HT-29 (cell line): Measurements from ENCODE around the gene SLC12A3. TPM values are rescaled to one million over a fixed set of nuclear protein-coding genes. Genes with fewer than 3 reads are reported as not detected.
"Not testable (repeated sequence)": the region's sequence is repeated elsewhere in the genome, so short reads cannot be mapped to it uniquely, and the experiment has no call there.

Experiments
- DNase-seq: peaks from one replicate; pipeline ENCODE4 v3.0.0-alpha.2; 2015; ENCODE audit warnings: low spot score
- total RNA-seq: library from RNA; depleted of rRNA; stranded (reverse); fragments of >200 nt; shearing (Covaris generic); gene quantifications from 2 replicates; pipeline ENCODE4 v1.2.3, GENCODE V29; 2014

Gene SLC12A3
- total RNA-seq, 1 experiment from 2014 or later, result not detected

DNA sequence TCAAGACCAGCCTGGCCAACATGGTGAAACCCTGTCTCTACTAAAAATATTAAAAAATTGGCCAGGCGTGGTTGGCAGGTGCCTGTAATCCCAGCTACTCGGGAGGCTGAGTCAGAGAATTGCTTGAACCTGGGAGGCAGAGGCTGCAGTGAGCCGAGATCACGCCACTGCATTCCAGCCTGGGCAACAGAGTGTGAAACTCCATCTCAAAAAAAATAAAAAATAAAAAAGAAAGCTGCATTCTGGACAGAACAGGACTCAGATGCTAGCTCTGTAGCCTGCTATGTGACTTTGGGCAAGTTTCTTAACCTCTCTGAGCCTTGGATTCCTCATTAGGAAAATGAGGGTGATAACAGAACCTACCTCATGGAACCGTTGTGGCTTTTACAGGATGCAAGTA lies 3.8 kb downstream of the SLC12A3 start:
- DNase-seq, result not testable (repeated sequence)

- DNase-seq, result peak; percentile 24
These were observed 4.7 kb downstream of the SLC12A3 start for GRCh38 chr16:56869513-56870275.

- DNase-seq, result no peak
These were observed 5.4 kb downstream of the SLC12A3 start for GRCh38 chr16:56870276-56870888.

DNA sequence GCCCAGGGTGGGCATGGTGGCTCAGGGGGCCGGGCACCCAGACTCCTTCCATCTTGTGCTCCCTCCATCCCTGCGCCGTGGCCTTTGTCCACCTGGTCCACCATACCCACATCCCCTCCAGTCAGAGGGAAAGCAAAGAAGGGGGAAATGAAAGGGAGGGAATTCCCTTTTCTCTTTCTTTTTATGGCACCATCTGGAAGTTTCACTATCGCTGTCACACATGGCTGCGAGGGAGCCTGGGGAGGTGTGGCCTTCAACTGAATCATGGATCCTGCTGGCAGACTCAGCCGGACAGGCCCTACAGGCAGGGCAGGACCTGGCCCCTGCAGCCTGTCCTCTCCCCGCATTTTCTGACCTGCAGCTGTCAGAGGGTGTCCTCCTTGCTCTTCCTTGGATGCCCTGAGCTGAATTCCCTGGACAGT lies 6.2 kb downstream of the SLC12A3 start:
- DNase-seq, result no peak

DNA sequence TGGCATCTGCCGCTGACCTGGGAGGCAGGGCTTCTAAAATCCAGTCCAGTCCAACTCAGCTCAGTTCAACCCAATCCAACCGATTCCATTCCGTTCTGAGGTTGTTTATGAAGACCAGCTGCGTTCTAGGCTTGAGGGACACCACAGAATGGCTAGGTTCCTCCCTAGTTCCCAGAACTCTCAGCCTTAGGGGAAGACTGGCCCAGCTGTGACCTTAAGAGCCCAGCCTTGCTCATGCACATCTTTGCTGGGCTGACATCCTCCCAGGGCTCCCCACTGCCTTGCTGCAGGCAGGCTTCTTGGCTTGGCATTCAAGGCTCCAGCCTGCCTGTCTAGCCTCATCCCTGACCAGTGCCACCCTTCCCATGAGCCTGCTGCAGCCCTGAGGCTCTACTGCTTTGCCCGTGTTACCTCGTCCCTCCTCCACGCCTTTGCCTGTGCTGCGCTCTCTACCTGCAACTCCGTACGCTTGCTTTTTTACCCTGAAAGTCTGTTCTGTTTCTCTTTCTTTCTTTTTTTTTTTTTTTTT lies 7.9 kb downstream of the SLC12A3 start:
- no peak for DNase-seq

GRCh38 chr16:56874800-56875199 lies 9.8 kb downstream of the SLC12A3 start:
- DNase-seq, result no peak

DNA sequence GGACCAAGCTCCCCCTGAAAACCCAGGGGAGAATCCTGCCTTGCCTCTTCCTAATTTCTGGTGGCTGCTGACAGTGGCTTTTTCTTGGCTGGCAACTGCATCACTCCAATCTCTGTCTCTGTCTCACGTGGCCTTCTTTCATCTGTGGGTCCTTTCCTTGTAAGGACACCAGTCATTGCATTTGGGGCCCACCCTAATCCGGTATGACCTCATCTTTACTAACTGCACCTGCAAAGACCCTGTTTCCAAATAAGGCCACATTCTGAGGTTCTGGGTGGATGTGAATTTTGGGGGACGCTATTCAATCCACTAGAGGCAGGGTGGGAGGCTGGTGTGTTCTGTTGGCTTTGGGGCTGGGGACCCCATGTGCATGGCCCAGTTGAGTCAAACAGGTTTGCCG lies 11.0 kb downstream of the SLC12A3 start:
- no peak for DNase-seq

- no peak for DNase-seq
These were observed 12.6 kb downstream of the SLC12A3 start for GRCh38 chr16:56877486-56878182.

DNA sequence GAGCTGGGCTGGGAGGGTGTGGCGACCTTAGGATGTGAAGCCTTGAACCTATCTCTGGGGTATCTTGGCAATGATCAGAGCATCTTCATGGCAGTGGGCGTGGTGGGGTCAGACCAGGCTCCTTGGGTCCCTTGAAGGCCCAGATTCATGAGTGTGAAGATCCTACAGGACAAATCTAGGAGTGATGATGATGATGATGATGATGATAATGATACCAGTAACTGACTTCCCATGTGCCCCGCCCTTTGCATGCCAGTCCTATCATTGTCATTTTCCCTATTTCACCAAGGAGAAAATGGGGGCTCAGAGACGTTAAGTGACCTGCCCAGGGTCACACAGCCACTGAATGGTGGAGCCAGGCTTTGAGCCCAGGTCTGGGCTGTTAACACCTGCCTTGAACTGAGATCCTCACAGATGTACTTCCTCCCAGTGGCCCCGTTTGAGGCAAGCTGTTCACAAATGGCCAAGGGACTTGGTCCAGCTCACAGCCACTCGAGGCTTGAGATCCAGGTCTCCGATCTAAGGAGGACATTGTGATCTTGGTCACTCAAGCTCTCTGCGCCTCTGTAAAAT lies 13.4 kb downstream of the SLC12A3 start:
- DNase-seq, result no peak

DNA sequence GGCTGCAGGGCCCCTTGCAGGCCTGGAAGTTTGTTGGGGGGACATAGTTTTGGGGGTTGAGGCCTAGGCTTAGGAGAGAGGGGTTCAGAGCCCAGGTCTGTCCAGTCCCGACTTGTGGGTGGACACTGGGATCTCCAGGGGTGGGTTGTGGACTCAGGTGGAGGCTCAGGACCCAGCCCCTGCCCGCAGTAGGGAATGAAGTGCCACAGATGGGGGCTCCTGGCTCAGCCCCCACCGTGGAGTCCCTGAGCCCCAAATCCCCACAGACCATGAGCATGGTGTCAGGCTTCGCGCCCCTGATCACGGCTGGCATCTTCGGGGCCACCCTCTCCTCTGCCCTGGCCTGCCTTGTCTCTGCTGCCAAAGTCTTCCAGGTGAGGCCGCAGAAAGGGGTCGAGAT lies 14.3 kb downstream of the SLC12A3 start:
- DNase-seq, result no peak

DNA sequence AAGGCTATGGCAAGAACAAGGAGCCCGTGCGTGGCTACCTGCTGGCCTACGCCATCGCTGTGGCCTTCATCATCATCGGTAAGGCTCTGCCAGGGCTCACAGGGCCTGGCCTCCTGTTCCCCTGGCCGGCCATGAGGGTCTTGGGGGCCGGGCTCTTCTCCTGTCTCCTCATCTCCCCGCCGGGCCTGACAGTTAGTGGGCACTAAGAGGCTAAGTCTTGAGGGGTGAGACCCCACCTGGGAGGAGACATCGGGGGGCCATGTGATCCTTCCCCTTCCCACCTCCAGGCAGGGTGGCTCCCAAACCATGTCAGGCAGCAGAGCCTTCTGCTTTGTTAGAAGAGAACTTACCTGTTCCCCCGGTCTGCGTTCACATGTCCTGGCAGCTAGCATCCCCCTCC lies 15.2 kb downstream of the SLC12A3 start:
- DNase-seq, result no peak

- DNase-seq, result no peak
These were observed 15.7 kb downstream of the SLC12A3 start for GRCh38 chr16:56880685-56881084.

DNA sequence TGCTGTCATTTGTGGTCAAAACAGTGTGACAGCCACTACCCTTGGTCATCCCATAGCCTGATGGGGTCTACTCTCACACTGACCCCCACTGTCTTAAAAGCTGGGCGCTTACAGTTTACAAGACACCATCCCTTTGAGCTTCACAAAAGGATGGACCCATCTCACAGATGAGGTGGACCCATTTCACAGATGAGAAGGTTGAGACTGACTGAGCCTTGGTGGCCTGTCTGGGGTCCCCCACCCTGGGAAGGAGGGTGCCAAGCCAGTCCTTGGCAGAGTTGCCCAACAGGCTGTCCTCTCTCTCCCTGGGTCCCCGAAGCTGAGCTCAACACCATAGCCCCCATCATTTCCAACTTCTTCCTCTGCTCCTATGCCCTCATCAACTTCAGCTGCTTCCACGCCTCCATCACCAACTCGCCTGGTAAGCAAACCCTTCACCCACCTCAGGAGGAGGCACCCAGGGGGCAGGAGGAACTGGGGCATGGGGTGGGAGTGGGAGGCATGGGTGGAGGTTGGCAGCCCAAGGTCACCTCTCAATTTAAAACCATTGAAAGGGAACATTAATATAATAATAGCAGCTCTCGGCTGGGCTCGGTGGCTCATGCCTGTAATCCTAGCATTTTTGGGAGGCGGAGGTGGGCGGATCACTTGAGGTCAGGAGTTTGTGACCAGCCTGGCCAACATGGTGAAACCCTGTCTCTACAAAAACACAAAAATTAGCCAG lies 17.2 kb downstream of the SLC12A3 start:
- DNase-seq, result no peak

GRCh38 chr16:56883586-56883985 lies 18.6 kb downstream of the SLC12A3 start:
- DNase-seq, result no peak

DNA sequence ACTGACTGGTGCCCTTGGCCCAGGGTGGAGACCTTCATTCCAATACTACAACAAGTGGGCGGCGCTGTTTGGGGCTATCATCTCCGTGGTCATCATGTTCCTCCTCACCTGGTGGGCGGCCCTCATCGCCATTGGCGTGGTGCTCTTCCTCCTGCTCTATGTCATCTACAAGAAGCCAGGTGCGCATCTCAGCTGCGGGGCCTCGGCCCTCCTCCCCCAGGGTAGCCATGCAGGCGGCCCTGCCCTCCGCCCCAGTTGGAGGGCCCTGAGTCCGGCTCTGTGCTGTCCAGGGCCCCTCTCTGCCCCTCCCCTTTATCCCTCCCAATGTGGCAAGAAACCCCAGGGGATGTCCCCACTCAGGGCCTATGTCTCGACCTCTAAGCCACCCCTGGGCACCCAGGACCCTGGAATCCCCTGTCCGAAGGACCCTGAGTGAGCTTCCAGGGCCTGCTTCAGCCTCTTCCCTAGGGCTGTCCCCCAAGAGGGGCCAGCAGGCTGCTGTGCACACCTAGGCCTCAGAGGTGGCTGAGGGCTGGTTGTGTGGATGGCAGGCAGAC lies 19.1 kb downstream of the SLC12A3 start:
- DNase-seq, result no peak

GRCh38 chr16:56884929-56885328 lies 19.9 kb downstream of the SLC12A3 start:
- not testable (repeated sequence) for DNase-seq

DNA sequence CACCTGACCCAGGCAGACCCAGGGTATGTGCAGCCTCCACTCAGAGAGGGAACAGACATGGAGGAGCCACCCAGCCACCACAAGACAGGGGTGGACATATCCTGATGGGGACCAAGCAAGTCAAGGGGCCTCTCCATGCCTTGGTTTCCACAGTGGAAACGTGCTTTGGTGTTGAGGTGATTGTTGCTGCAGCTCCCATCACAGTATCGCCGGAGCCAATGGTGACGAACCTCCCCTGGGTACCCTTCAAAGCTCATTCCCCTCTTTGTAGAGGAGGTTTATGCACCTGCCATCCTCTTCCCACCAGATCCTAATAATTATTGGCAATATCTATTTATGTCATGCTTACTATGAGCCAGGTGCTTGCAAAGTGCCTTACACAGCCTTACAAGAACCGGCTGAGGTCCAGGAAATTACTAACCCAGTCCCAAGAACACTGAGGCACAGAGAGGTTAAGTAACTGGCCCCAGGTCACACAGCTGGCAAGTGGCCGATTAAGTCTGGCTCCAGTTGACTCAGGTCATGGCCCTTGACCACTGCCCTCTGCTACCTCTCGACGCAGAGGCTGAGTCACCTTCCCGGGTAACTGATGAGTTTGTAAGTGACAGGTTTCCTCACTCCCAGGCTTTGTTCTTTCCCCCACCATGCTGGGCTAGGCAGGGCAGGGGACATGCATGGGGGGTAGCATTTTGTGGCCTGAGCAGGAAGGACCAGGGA lies 20.6 kb downstream of the SLC12A3 start:
- no peak for DNase-seq

- no peak for DNase-seq
These were observed 21.3 kb downstream of the SLC12A3 start for GRCh38 chr16:56886296-56886695.

- DNase-seq, result no peak
These were observed 21.8 kb downstream of the SLC12A3 start for GRCh38 chr16:56886826-56887225.

- DNase-seq, result no peak
These were observed 23.8 kb downstream of the SLC12A3 start for GRCh38 chr16:56888806-56889205.
